ENCODE data around the gene HK3. TPM values are rescaled to one million over a fixed set of nuclear protein-coding genes. Genes with fewer than 3 reads are reported as not detected.

Gene HK3
- total RNA-seq, 4 donors from 2014 or later, result 12.2 to 61.6 (median 26.7) TPM

GRCh38 chr5:176904276-176904675, 5.1 kb upstream of the HK3 start:
- TF ChIP-seq CTCF (IDR thresholded peaks at IDR 0.05), result no peak
- DNase-seq (ENCODE audit: low spot score) (no peak), ATAC-seq (ENCODE audit: low FRiP score) (no peak)

GRCh38 chr5:176902911-176903664, 3.9 kb upstream of the HK3 start:
- TF ChIP-seq CTCF (IDR thresholded peaks at IDR 0.05), result no peak
- DNase-seq (ENCODE audit: low spot score) (no peak), ATAC-seq (ENCODE audit: low FRiP score) (no peak)

- no peak for DNase-seq (ENCODE audit: low spot score)
- TF ChIP-seq CTCF (IDR thresholded peaks at IDR 0.05), result no peak
- no peak for ATAC-seq (ENCODE audit: low FRiP score)
These were observed 3.1 kb upstream of the HK3 start for GRCh38 chr5:176902102-176902814.

GRCh38 chr5:176901260-176902101, 2.3 kb upstream of the HK3 start:
- no peak for DNase-seq (ENCODE audit: low spot score)
- no peak for ATAC-seq (ENCODE audit: low FRiP score)
- TF ChIP-seq CTCF (IDR thresholded peaks at IDR 0.05), result no peak

GRCh38 chr5:176900780-176901204, 1.6 kb upstream of the HK3 start:
- TF ChIP-seq CTCF (IDR thresholded peaks at IDR 0.05), result no peak
- no peak for DNase-seq (ENCODE audit: low spot score)

GRCh38 chr5:176899946-176900779, 1.0 kb upstream of the HK3 start:
- no peak for DNase-seq (ENCODE audit: low spot score)
- no peak for TF ChIP-seq CTCF (IDR thresholded peaks at IDR 0.05)
- ATAC-seq (ENCODE audit: low FRiP score), result no peak

More at GRCh38 chr5:176900780-176901204, 1.6 kb upstream of the HK3 start:
- ATAC-seq (ENCODE audit: low FRiP score), result no peak
